Lung (tissue), 16 donors: ENCODE measurements around the gene GRB14. TPM values are rescaled to one million over a fixed set of nuclear protein-coding genes. Genes with fewer than 3 reads are reported as not detected.
A peak's percentile ranks its signal among the peaks of the same experiment; 100 is the strongest.

ENCODE experiments used
- ATAC-seq: fragments of 200-7000 bp; cut with Tn5 transposase; one replicate; pipeline ENCODE4 v1.9.1; 2020; ENCODE audit warnings: moderate number of reproducible peaks; ENCODE audit not compliant: insufficient read depth, low FRiP score
- DNase-seq, 3 donors: peaks; one replicate each; pipeline ENCODE4 v3.0.0-alpha.2; 2013 to 2017
- H3K27ac ChIP-seq, 2 donors: one replicate each; pipeline ENCODE4 v1.5.1; 2013; ENCODE audit warnings: mild to moderate bottlenecking in 2 of 2, moderate library complexity in 2 of 2, control low read depth in 1 of 2, inconsistent platforms in 1 of 2, low read depth in 1 of 2, low read length in 1 of 2
- H3K27me3 ChIP-seq, 3 donors: one replicate each; pipeline ENCODE4 v1.5.1; 2013; ENCODE audit warnings: low read length in 2 of 3; ENCODE audit not compliant: control insufficient read depth in 3 of 3, insufficient read depth in 3 of 3
- H3K36me3 ChIP-seq, 4 donors: one replicate each; pipeline ENCODE4 v1.5.1; 2013; ENCODE audit warnings: low read length in 4 of 4, mild to moderate bottlenecking in 1 of 4, moderate library complexity in 1 of 4; ENCODE audit not compliant: control insufficient read depth in 4 of 4, insufficient read depth in 4 of 4
- H3K4me1 ChIP-seq, 5 donors: one replicate each; pipeline ENCODE4 v1.5.1; 2013; ENCODE audit warnings: low read length in 5 of 5, mild to moderate bottlenecking in 2 of 5, moderate library complexity in 1 of 5; ENCODE audit not compliant: control insufficient read depth in 5 of 5, insufficient read depth in 5 of 5
- H3K4me3 ChIP-seq: one replicate; pipeline ENCODE4 v1.5.1; 2013; ENCODE audit warnings: mild to moderate bottlenecking, control low read depth, moderate library complexity
- H3K9ac ChIP-seq, 2 donors: one replicate each; pipeline ENCODE4 v1.5.1; 2013; ENCODE audit warnings: low read length in 2 of 2, control low read depth in 1 of 2; ENCODE audit not compliant: insufficient read depth in 1 of 2
- H3K9me3 ChIP-seq, 4 donors: one replicate each; pipeline ENCODE4 v1.5.1; 2013; ENCODE audit warnings: low read length in 3 of 4, mild to moderate bottlenecking in 1 of 4, moderate library complexity in 1 of 4; ENCODE audit not compliant: control insufficient read depth in 4 of 4, insufficient read depth in 3 of 4
- CTCF ChIP-seq: IDR thresholded peaks from 2 replicates; pipeline ENCODE4 v1.5.1; 2012; ENCODE audit warnings: mild to moderate bottlenecking; ENCODE audit errors: control extremely low read depth, extremely low read depth
- WGBS, 2 donors: extraction: QIAGEN DNeasy Blood & Tissue Kit; methylation state at CpG; one replicate each; pipeline ENCODE4 v1.1.7; 2013; 5-methylcytosine and 5-hydroxymethylcytosine counted together
- long read RNA-seq, 5 donors: transcript quantifications; one replicate each; lab custom pipeline, GENCODE V29; 2026
- polyA plus RNA-seq, 2 donors: library from polyadenylated mRNA; stranded (reverse); fragments of 200-250 nt; gene quantifications; one replicate each; pipeline ENCODE4 v1.2.1, GENCODE V29; 2013
- total RNA-seq, 2 donors: library from RNA; depleted of rRNA in 1 of 2; stranded (reverse); fragments of >200 nt in 1 of 2; gene quantifications; one replicate each; pipeline ENCODE4 v1.2.1, GENCODE V29; 2014 to 2021
- donor health status: control.
- donor health status: control.
- donor health status: Bipolar disorder and iron deficiency.
- donor health status: healthy.
- donor health status: DM: yes; HTN: yes; CAD: no.

Gene GRB14
- 10 to 100 TPM in 1 of 2 donors, 1 to 10 TPM in 1; 4.8 to 20.2 TPM for total RNA-seq
- 1 to 10 TPM; 1.1 to 5.6 TPM for polyA plus RNA-seq
- long read RNA-seq, donor 1, partial matches to known transcripts = 5 of 11 reads
- long read RNA-seq, donor 1, other reads (novel, unspliced or antisense) = 0 of 11 reads
- long read RNA-seq, donor 2, partial matches to known transcripts = 5 of 6 reads
- long read RNA-seq, donor 2, other reads (novel, unspliced or antisense) = 0 of 6 reads
- long read RNA-seq, donor 3, partial matches to known transcripts = 20 of 22 reads
- long read RNA-seq, donor 3, other reads (novel, unspliced or antisense) = 0 of 22 reads
- long read RNA-seq, donor 4, partial matches to known transcripts = 25 of 26 reads
- long read RNA-seq, donor 4, other reads (novel, unspliced or antisense) = 0 of 26 reads
- long read RNA-seq, donor 5, transcript GRB14-201 (14 exons, 2,382 nt) = major isoform, 5 of 34 reads
- long read RNA-seq, donor 5, partial matches to known transcripts = 29 of 34 reads
- long read RNA-seq, donor 5, other reads (novel, unspliced or antisense) = 0 of 34 reads

GRCh38 chr2:164620873-164621763 is at the start of gene GRB14:
Gene GRB14 (minus strand): TSS chr2:164621482. CDS start chr2:164621309, 173 bp downstream.
- H3K9ac ChIP-seq = peak within 1 kb of the TSS in 1 of 2 donors; percentile 31
- H3K36me3 ChIP-seq = no peaks in the 10 kb centered on the region
- peaks cover 0 to 12% (median 0%) of the 10 kb centered on the region in 5 donors for H3K4me1 ChIP-seq
- TF ChIP-seq CTCF = no peak
- DNase-seq (peak; percentile 46 to 80 (median 77)), ATAC-seq (peak; percentile 90)
- H3K27me3 ChIP-seq = peaks cover 0 to 9% (median 2%) of the 10 kb centered on the region in 3 donors
- H3K4me3 ChIP-seq = peak within 1 kb of the TSS; percentile 65
- WGBS, 2 donors = 1 to 2% methylated on average over 47 to 95 of the region's 96 CpGs
- peak within 1 kb of the TSS in 1 of 2 donors; percentile 79 for H3K27ac ChIP-seq
- no peaks in the 10 kb centered on the region for H3K9me3 ChIP-seq

- ATAC-seq = no peak
Observed at GRCh38 chr2:164669291-164669690, 48.0 kb upstream of the GRB14 start.

GRCh38 chr2:164667566-164667965 is 46.3 kb upstream of the GRB14 start:
- no peak for TF ChIP-seq CTCF
- Histone ChIP-seq H3K27me3 (no peaks in the 10 kb centered on the region), H3K9ac (no peak overlapping the region), H3K4me3 (no peak overlapping the region), H3K9me3 (no peaks in the 10 kb centered on the region), H3K27ac (no peak overlapping the region), H3K36me3 (peaks cover 0 to 2% (median 0%) of the 10 kb centered on the region in 4 donors), H3K4me1 (peaks cover 0 to 8% (median 0%) of the 10 kb centered on the region in 5 donors)
- WGBS, 2 donors = 86 to 94% methylated on average over 2 of the region's 2 CpGs
- ATAC-seq (no peak), DNase-seq (no peak)

More at GRCh38 chr2:164669291-164669690, 48.0 kb upstream of the GRB14 start:
- no peak overlapping the region for H3K9ac ChIP-seq
- no peaks in the 10 kb centered on the region for H3K27me3 ChIP-seq
- DNase-seq = no peak
- TF ChIP-seq CTCF = no peak
- no peaks in the 10 kb centered on the region for H3K9me3 ChIP-seq
- H3K27ac ChIP-seq = no peak overlapping the region
- H3K4me1 ChIP-seq = peaks cover 0 to 8% (median 0%) of the 10 kb centered on the region in 5 donors
- peaks cover 0 to 2% (median 0%) of the 10 kb centered on the region in 4 donors for H3K36me3 ChIP-seq
- no peak overlapping the region for H3K4me3 ChIP-seq
